AG09309 (cell line): ENCODE data around the gene NUP210.

ENCODE experiments used
- DNase-seq: peaks from one replicate; pipeline ENCODE4 v3.0.0-alpha.2; 2010; ENCODE audit warnings: low read depth
- H3K4me3 ChIP-seq: 2 replicates; pipeline ENCODE4 v1.5.1; 2011; ENCODE audit warnings: mild to moderate bottlenecking, low read depth, low read length, moderate library complexity; ENCODE audit not compliant: control insufficient read depth
- TF ChIP-seq, protein P1 (sequence below): IDR thresholded peaks from 2 replicates; pipeline ENCODE4 v1.5.1; 2011; ENCODE audit warnings: mild to moderate bottlenecking, low read depth, low read length, inconsistent platforms; ENCODE audit not compliant: insufficient read depth, control insufficient read depth; ENCODE audit errors: missing control alignments

NUP210 gene

GRCh38 chr3:13393427-13394360, 26.4 kb downstream of the NUP210 start:
- DNase-seq = no peak
- TF ChIP-seq, protein P1, sequence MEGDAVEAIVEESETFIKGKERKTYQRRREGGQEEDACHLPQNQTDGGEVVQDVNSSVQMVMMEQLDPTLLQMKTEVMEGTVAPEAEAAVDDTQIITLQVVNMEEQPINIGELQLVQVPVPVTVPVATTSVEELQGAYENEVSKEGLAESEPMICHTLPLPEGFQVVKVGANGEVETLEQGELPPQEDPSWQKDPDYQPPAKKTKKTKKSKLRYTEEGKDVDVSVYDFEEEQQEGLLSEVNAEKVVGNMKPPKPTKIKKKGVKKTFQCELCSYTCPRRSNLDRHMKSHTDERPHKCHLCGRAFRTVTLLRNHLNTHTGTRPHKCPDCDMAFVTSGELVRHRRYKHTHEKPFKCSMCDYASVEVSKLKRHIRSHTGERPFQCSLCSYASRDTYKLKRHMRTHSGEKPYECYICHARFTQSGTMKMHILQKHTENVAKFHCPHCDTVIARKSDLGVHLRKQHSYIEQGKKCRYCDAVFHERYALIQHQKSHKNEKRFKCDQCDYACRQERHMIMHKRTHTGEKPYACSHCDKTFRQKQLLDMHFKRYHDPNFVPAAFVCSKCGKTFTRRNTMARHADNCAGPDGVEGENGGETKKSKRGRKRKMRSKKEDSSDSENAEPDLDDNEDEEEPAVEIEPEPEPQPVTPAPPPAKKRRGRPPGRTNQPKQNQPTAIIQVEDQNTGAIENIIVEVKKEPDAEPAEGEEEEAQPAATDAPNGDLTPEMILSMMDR = no peak
- no peak overlapping the region for H3K4me3 ChIP-seq

- H3K4me3 ChIP-seq = no peak overlapping the region
- TF ChIP-seq, protein P1 = no peak
- DNase-seq = no peak
Measured at GRCh38 chr3:13391308-13391707, 28.8 kb downstream of the NUP210 start.

GRCh38 chr3:13389378-13389777, 30.7 kb downstream of the NUP210 start:
- no peak overlapping the region for H3K4me3 ChIP-seq
- TF ChIP-seq, protein P1 = no peak
- no peak for DNase-seq

GRCh38 chr3:13388816-13389215, 31.3 kb downstream of the NUP210 start:
- TF ChIP-seq, protein P1 = no peak
- no peak for DNase-seq
- no peak overlapping the region for H3K4me3 ChIP-seq

DNA sequence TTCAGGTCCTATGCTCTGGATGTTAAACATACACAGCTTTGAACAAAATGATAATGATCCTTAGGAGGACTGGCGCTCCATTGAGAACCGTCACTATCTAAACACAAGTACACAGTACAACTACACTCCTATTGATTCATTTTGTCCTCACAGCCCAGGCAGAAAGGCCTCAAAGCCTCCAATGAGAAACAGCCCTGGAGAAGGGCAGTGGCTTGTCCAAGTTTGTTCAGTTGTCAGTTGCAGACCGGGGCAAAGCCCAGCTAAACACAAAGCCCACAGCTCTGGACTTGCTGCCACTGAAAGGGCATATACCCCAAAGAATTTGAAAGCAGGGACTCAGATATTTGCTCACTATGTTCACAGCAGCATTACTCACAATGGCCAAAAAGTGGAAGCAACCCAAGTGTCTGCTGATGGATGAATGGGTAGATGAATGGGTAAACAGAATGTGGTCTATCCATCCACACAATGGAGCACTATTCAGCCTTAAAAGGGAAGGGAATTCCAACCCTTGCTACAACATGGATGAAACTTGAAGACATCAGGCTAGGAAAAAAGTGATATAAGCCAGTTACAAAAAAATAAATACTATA, 34.7 kb downstream of the NUP210 start:
- TF ChIP-seq, protein P1 = no peak
- H3K4me3 ChIP-seq = no peak overlapping the region
- DNase-seq = no peak

- TF ChIP-seq, protein P1 = no peak
- no peak for DNase-seq
- H3K4me3 ChIP-seq = no peak overlapping the region
Measured at GRCh38 chr3:13380971-13381370, 39.2 kb downstream of the NUP210 start.
